ENCODE measurements around the gene EXOC7.

The EXOC7 gene

GRCh38 chr17:76131692-76132573, 28.3 kb upstream of the EXOC7 start:
- no peak overlapping the region for H3K4me3 ChIP-seq (replicated peaks in 1 of 2; ENCODE audit: low read depth in 2 of 2, low read length in 2 of 2)
- no peak for TF ChIP-seq CTCF (IDR thresholded peaks at IDR 0.05; ENCODE audit: low read depth, low read length)
- no peak for DNase-seq (ENCODE audit: low read depth in 2 of 2)

GRCh38 chr17:76131051-76131691, 27.6 kb upstream of the EXOC7 start:
- H3K4me3 ChIP-seq (replicated peaks in 1 of 2; ENCODE audit: low read depth in 2 of 2, low read length in 2 of 2), result no peak overlapping the region
- DNase-seq (ENCODE audit: low read depth in 2 of 2), result no peak
- no peak for TF ChIP-seq CTCF (IDR thresholded peaks at IDR 0.05; ENCODE audit: low read depth, low read length)

- DNase-seq (ENCODE audit: low read depth in 2 of 2), result no peak
- H3K4me3 ChIP-seq (replicated peaks in 1 of 2; ENCODE audit: low read depth in 2 of 2, low read length in 2 of 2), result no peak overlapping the region
- TF ChIP-seq CTCF (IDR thresholded peaks at IDR 0.05; ENCODE audit: low read depth, low read length), result no peak
Measured at GRCh38 chr17:76130473-76130872, 26.9 kb upstream of the EXOC7 start.

GRCh38 chr17:76125922-76126321, 22.3 kb upstream of the EXOC7 start:
- TF ChIP-seq CTCF (IDR thresholded peaks at IDR 0.05; ENCODE audit: low read depth, low read length), result no peak
- no peak overlapping the region for H3K4me3 ChIP-seq (replicated peaks in 1 of 2; ENCODE audit: low read depth in 2 of 2, low read length in 2 of 2)
- no peak for DNase-seq (ENCODE audit: low read depth in 2 of 2)

- H3K4me3 ChIP-seq (replicated peaks in 1 of 2; ENCODE audit: low read depth in 2 of 2, low read length in 2 of 2), result no peak overlapping the region
- TF ChIP-seq CTCF (IDR thresholded peaks at IDR 0.05; ENCODE audit: low read depth, low read length), result no peak
- DNase-seq (ENCODE audit: low read depth in 2 of 2), result no peak
Measured at GRCh38 chr17:76125391-76125675, 21.7 kb upstream of the EXOC7 start.

GRCh38 chr17:76124582-76125390, 21.2 kb upstream of the EXOC7 start:
- DNase-seq (ENCODE audit: low read depth in 2 of 2), result peak in 1 of 2 donors; percentile 16
- no peak overlapping the region for H3K4me3 ChIP-seq (replicated peaks in 1 of 2; ENCODE audit: low read depth in 2 of 2, low read length in 2 of 2)
- peak; percentile 33 for TF ChIP-seq CTCF (IDR thresholded peaks at IDR 0.05; ENCODE audit: low read depth, low read length)

Data from cardiac fibroblast (primary cell).